Naive B cell (primary cell): ENCODE data around the gene GCH1. TPM values are rescaled to one million over a fixed set of nuclear protein-coding genes. Genes with fewer than 3 reads are reported as not detected.

Experiments
- ATAC-seq, 2 donors: fragments of 150-1000 bp; cut with Tn5 transposase; 2 replicates each; pipeline ENCODE4 v1.10.0; 2021; ENCODE audit warnings: low read depth in 2 of 2, mild to moderate bottlenecking in 2 of 2, moderate library complexity in 2 of 2
- DNase-seq: peaks from one replicate; pipeline ENCODE4 v3.0.0; 2022
- H3K27ac Mint-ChIP-seq, 6 donors: one replicate each; pipeline ENCODE4 v1.8.0; 2020 to 2022; ENCODE audit warnings: mild to moderate bottlenecking in 6 of 6, mixed read lengths in 6 of 6, moderate library complexity in 5 of 6, inconsistent platforms in 2 of 6
- H3K27me3 Mint-ChIP-seq, 3 donors: one replicate each; pipeline ENCODE4 v1.8.0; 2021 to 2022; ENCODE audit warnings: mixed read lengths in 3 of 3, mild to moderate bottlenecking in 1 of 3
- H3K36me3 Mint-ChIP-seq, 2 donors: one replicate each; pipeline ENCODE4 v1.8.0; 2020 to 2022; ENCODE audit warnings: mixed read lengths in 2 of 2, inconsistent platforms in 1 of 2, mild to moderate bottlenecking in 1 of 2
- H3K4me1 Mint-ChIP-seq, 3 donors: one replicate each; pipeline ENCODE4 v1.8.0; 2020 to 2022; ENCODE audit warnings: mixed read lengths in 3 of 3, inconsistent platforms in 1 of 3, mild to moderate bottlenecking in 1 of 3, moderate library complexity in 1 of 3
- H3K4me3 Mint-ChIP-seq, 8 donors: one replicate each; pipeline ENCODE4 v1.8.0; 2020 to 2022; ENCODE audit warnings: mild to moderate bottlenecking in 8 of 8, mixed read lengths in 8 of 8, moderate library complexity in 8 of 8, inconsistent platforms in 2 of 8
- H3K9me3 Mint-ChIP-seq, 7 donors: one replicate each; pipeline ENCODE4 v1.8.0; 2020 to 2022; ENCODE audit warnings: mixed read lengths in 7 of 7, mild to moderate bottlenecking in 5 of 7, inconsistent platforms in 2 of 7, moderate library complexity in 1 of 7
- polyA plus RNA-seq, 6 donors: library from polyadenylated mRNA; unstranded; fragments of 300-500 nt; fragmentation: Illumina TruSeq; gene quantifications; one replicate each; pipeline ENCODE4 v1.2.3, GENCODE V29; 2021; ENCODE audit warnings: low read depth in 6 of 6

Gene GCH1
- 10 to 100 TPM; 18.8 to 31.2 (median 27.8) TPM for polyA plus RNA-seq

- peaks cover 10 to 22% (median 14%) of the 10 kb centered on the region in 3 donors for H3K4me1 Mint-ChIP-seq
- H3K9me3 Mint-ChIP-seq: no peaks in the 10 kb centered on the region
- peak; percentile 83 for ATAC-seq
- peak; percentile 84 for DNase-seq
- no peaks in the 10 kb centered on the region for H3K27me3 Mint-ChIP-seq
- peak within 1 kb of the TSS; percentile 84 to 95 (median 90) for H3K4me3 Mint-ChIP-seq
- peak within 1 kb of the TSS; percentile 79 to 97 (median 90) for H3K27ac Mint-ChIP-seq
- no peaks in the 10 kb centered on the region for H3K36me3 Mint-ChIP-seq
These were observed at the start of gene GCH1 for GRCh38 chr14:54902521-54903420. Gene GCH1 (minus strand): TSS chr14:54902826. CDS start chr14:54902663, 163 bp downstream.

GRCh38 chr14:54947230-54947629 is 44.6 kb upstream of the GCH1 start:
- Mint-ChIP-seq H3K36me3 (peaks cover 0 to 4% of the 10 kb centered on the region in 2 donors), H3K4me1 (peaks cover 8 to 16% (median 16%) of the 10 kb centered on the region in 3 donors), H3K4me3 (no peak overlapping the region), H3K9me3 (peaks cover 0 to 4% (median 0%) of the 10 kb centered on the region in 7 donors), H3K27ac (peak overlapping the region in 1 of 6 donors; percentile 74), H3K27me3 (no peaks in the 10 kb centered on the region)
- ATAC-seq (no peak), DNase-seq (no peak)

- H3K27me3 Mint-ChIP-seq: no peaks in the 10 kb centered on the region
- peak overlapping the region in 2 of 6 donors; percentile 61 to 74 for H3K27ac Mint-ChIP-seq
- H3K4me3 Mint-ChIP-seq: no peak overlapping the region
- DNase-seq (no peak), ATAC-seq (no peak)
- H3K4me1 Mint-ChIP-seq: peaks cover 8 to 16% (median 16%) of the 10 kb centered on the region in 3 donors
- peaks cover 0 to 4% of the 10 kb centered on the region in 2 donors for H3K36me3 Mint-ChIP-seq
- H3K9me3 Mint-ChIP-seq: peaks cover 0 to 4% (median 0%) of the 10 kb centered on the region in 7 donors
These were observed 43.9 kb upstream of the GCH1 start for GRCh38 chr14:54946500-54946899.

- ATAC-seq: no peak
- Mint-ChIP-seq H3K27ac (peak overlapping the region in 1 of 6 donors; percentile 5), H3K27me3 (no peaks in the 10 kb centered on the region)
These were observed 42.2 kb upstream of the GCH1 start for GRCh38 chr14:54944737-54945391.

GRCh38 chr14:54942913-54943312 is 40.3 kb upstream of the GCH1 start:
- Mint-ChIP-seq H3K9me3 (no peaks in the 10 kb centered on the region), H3K27ac (peak overlapping the region in 2 of 6 donors; percentile 46 to 87), H3K4me1 (peaks cover 8 to 16% (median 16%) of the 10 kb centered on the region in 3 donors), H3K4me3 (no peak overlapping the region), H3K36me3 (peaks cover 0 to 4% of the 10 kb centered on the region in 2 donors), H3K27me3 (no peaks in the 10 kb centered on the region)
- DNase-seq (peak; percentile 3), ATAC-seq (peak; percentile 79 to 80)

More at GRCh38 chr14:54944737-54945391, 42.2 kb upstream of the GCH1 start:
- no peak for DNase-seq
- Mint-ChIP-seq H3K36me3 (peaks cover 0 to 4% of the 10 kb centered on the region in 2 donors), H3K4me1 (peaks cover 8 to 16% (median 16%) of the 10 kb centered on the region in 3 donors), H3K4me3 (no peak overlapping the region), H3K9me3 (peaks cover 0 to 4% (median 0%) of the 10 kb centered on the region in 7 donors)

GRCh38 chr14:54936816-54937215 is 34.2 kb upstream of the GCH1 start:
- H3K4me3 Mint-ChIP-seq: no peak overlapping the region
- DNase-seq (no peak), ATAC-seq (no peak)
- no peaks in the 10 kb centered on the region for H3K27me3 Mint-ChIP-seq
- H3K36me3 Mint-ChIP-seq: no peaks in the 10 kb centered on the region
- no peaks in the 10 kb centered on the region for H3K9me3 Mint-ChIP-seq
- no peak overlapping the region for H3K27ac Mint-ChIP-seq
- H3K4me1 Mint-ChIP-seq: no peaks in the 10 kb centered on the region

GRCh38 chr14:54935958-54936357 is 33.3 kb upstream of the GCH1 start:
- H3K27me3 Mint-ChIP-seq: no peaks in the 10 kb centered on the region
- no peak overlapping the region for H3K4me3 Mint-ChIP-seq
- no peaks in the 10 kb centered on the region for H3K4me1 Mint-ChIP-seq
- ATAC-seq (no peak), DNase-seq (no peak)
- no peak overlapping the region for H3K27ac Mint-ChIP-seq
- no peaks in the 10 kb centered on the region for H3K36me3 Mint-ChIP-seq
- H3K9me3 Mint-ChIP-seq: no peaks in the 10 kb centered on the region

- no peaks in the 10 kb centered on the region for H3K9me3 Mint-ChIP-seq
- ATAC-seq: no peak
- no peaks in the 10 kb centered on the region for H3K36me3 Mint-ChIP-seq
These were observed 32.5 kb upstream of the GCH1 start for GRCh38 chr14:54935100-54935499.

GRCh38 chr14:54933006-54933405 is 30.4 kb upstream of the GCH1 start:
- Mint-ChIP-seq H3K27ac (no peak overlapping the region), H3K4me3 (no peak overlapping the region), H3K27me3 (no peaks in the 10 kb centered on the region), H3K36me3 (no peaks in the 10 kb centered on the region), H3K9me3 (no peaks in the 10 kb centered on the region), H3K4me1 (no peaks in the 10 kb centered on the region)
- ATAC-seq (no peak), DNase-seq (no peak)

More at GRCh38 chr14:54935100-54935499, 32.5 kb upstream of the GCH1 start:
- H3K27me3 Mint-ChIP-seq: no peaks in the 10 kb centered on the region
- no peak overlapping the region for H3K27ac Mint-ChIP-seq
- DNase-seq: no peak
- no peaks in the 10 kb centered on the region for H3K4me1 Mint-ChIP-seq
- no peak overlapping the region for H3K4me3 Mint-ChIP-seq

- Mint-ChIP-seq H3K27ac (peak overlapping the region in 2 of 6 donors; percentile 39 to 40), H3K4me3 (no peak overlapping the region), H3K9me3 (no peaks in the 10 kb centered on the region), H3K27me3 (no peaks in the 10 kb centered on the region), H3K36me3 (no peaks in the 10 kb centered on the region), H3K4me1 (no peaks in the 10 kb centered on the region)
- ATAC-seq: no peak
- no peak for DNase-seq
These were observed 29.1 kb upstream of the GCH1 start for GRCh38 chr14:54931598-54932340.

GRCh38 chr14:54931101-54931500 is 28.5 kb upstream of the GCH1 start:
- Mint-ChIP-seq H3K36me3 (no peaks in the 10 kb centered on the region), H3K27ac (no peak overlapping the region)
- no peak for ATAC-seq

GRCh38 chr14:54929556-54929955 is 26.9 kb upstream of the GCH1 start:
- Mint-ChIP-seq H3K4me3 (no peak overlapping the region), H3K36me3 (no peaks in the 10 kb centered on the region), H3K9me3 (no peaks in the 10 kb centered on the region), H3K27me3 (no peaks in the 10 kb centered on the region), H3K27ac (no peak overlapping the region), H3K4me1 (no peaks in the 10 kb centered on the region)
- DNase-seq: no peak
- ATAC-seq: no peak

More at GRCh38 chr14:54931101-54931500, 28.5 kb upstream of the GCH1 start:
- H3K4me1 Mint-ChIP-seq: no peaks in the 10 kb centered on the region
- no peaks in the 10 kb centered on the region for H3K27me3 Mint-ChIP-seq
- no peak overlapping the region for H3K4me3 Mint-ChIP-seq
- no peaks in the 10 kb centered on the region for H3K9me3 Mint-ChIP-seq
- DNase-seq: no peak

GRCh38 chr14:54928216-54928615 is 25.6 kb upstream of the GCH1 start:
- DNase-seq (no peak), ATAC-seq (no peak)
- Mint-ChIP-seq H3K4me1 (no peaks in the 10 kb centered on the region), H3K27me3 (no peaks in the 10 kb centered on the region), H3K36me3 (no peaks in the 10 kb centered on the region), H3K27ac (no peak overlapping the region), H3K4me3 (no peak overlapping the region), H3K9me3 (no peaks in the 10 kb centered on the region)
